ENCODE results near the gene CNTNAP2.
"Not testable (repeated sequence)": the region's sequence is repeated elsewhere in the genome, so short reads cannot be mapped to it uniquely, and the experiment has no call there.

The CNTNAP2 gene

GRCh38 chr7:148050492-148051158 is 1934.0 kb downstream of the CNTNAP2 start:
- no peak for DNase-seq (ENCODE audit: low read depth, low spot score)
- Histone ChIP-seq H3K36me3 (ENCODE audit: insufficient read depth, low read length) (no peaks in the 10 kb centered on the region), H3K27ac (no peak overlapping the region), H3K9me3 (ENCODE audit: low read depth, low read length) (no peaks in the 10 kb centered on the region), H3K4me3 (no peak overlapping the region), H3K9ac (ENCODE audit: insufficient read length) (no peak overlapping the region)
- TF ChIP-seq FOXP2 (optimal IDR thresholded peaks at IDR 0.05; ENCODE audit: control extremely low read depth, extremely low read length, insufficient read depth) = no peak

- TF ChIP-seq POLR2AphosphoS5 (IDR thresholded peaks at IDR 0.05; ENCODE audit: borderline replicate concordance, low read depth, low read length) (no peak), FOXP2 (optimal IDR thresholded peaks at IDR 0.05; ENCODE audit: control extremely low read depth, extremely low read length, insufficient read depth) (no peak), EZH2 (IDR thresholded peaks at IDR 0.05) (no peak)
- Histone ChIP-seq H3K9me3 (ENCODE audit: low read depth, low read length) (no peaks in the 10 kb centered on the region), H3K4me3 (no peak overlapping the region), H3K27ac (no peak overlapping the region), H3K9ac (ENCODE audit: insufficient read length) (no peak overlapping the region), H3K36me3 (ENCODE audit: insufficient read depth, low read length) (no peaks in the 10 kb centered on the region)
- no peak for DNase-seq (ENCODE audit: low read depth, low spot score)
Observed at GRCh38 chr7:148056406-148056805, 1939.8 kb downstream of the CNTNAP2 start.

GRCh38 chr7:148058092-148058491 is 1941.5 kb downstream of the CNTNAP2 start:
- no peak overlapping the region for H3K4me3 ChIP-seq
- H3K27ac ChIP-seq = no peak overlapping the region
- H3K9ac ChIP-seq (ENCODE audit: insufficient read length) = no peak overlapping the region
- H3K9me3 ChIP-seq (ENCODE audit: low read depth, low read length) = no peaks in the 10 kb centered on the region
- no peak for DNase-seq (ENCODE audit: low read depth, low spot score)
- TF ChIP-seq FOXP2 (optimal IDR thresholded peaks at IDR 0.05; ENCODE audit: control extremely low read depth, extremely low read length, insufficient read depth) = no peak
- TF ChIP-seq EZH2 (IDR thresholded peaks at IDR 0.05) = no peak
- no peak for TF ChIP-seq POLR2AphosphoS5 (IDR thresholded peaks at IDR 0.05; ENCODE audit: borderline replicate concordance, low read depth, low read length)
- H3K36me3 ChIP-seq (ENCODE audit: insufficient read depth, low read length) = no peaks in the 10 kb centered on the region

- H3K4me3 ChIP-seq = no peak overlapping the region
- no peaks in the 10 kb centered on the region for H3K36me3 ChIP-seq (ENCODE audit: insufficient read depth, low read length)
- no peak overlapping the region for H3K27ac ChIP-seq
- DNase-seq (ENCODE audit: low read depth, low spot score) = no peak
- H3K9me3 ChIP-seq (ENCODE audit: low read depth, low read length) = no peaks in the 10 kb centered on the region
- TF ChIP-seq EZH2 (IDR thresholded peaks at IDR 0.05) = no peak
- H3K9ac ChIP-seq (ENCODE audit: insufficient read length) = no peak overlapping the region
Observed at GRCh38 chr7:148058753-148059152, 1942.2 kb downstream of the CNTNAP2 start.

GRCh38 chr7:148060724-148061123 is 1944.1 kb downstream of the CNTNAP2 start:
- Histone ChIP-seq H3K36me3 (ENCODE audit: insufficient read depth, low read length) (no peaks in the 10 kb centered on the region), H3K9me3 (ENCODE audit: low read depth, low read length) (no peaks in the 10 kb centered on the region), H3K4me3 (no peak overlapping the region), H3K27ac (no peak overlapping the region), H3K9ac (ENCODE audit: insufficient read length) (no peak overlapping the region)
- TF ChIP-seq POLR2AphosphoS5 (IDR thresholded peaks at IDR 0.05; ENCODE audit: borderline replicate concordance, low read depth, low read length) (no peak), FOXP2 (optimal IDR thresholded peaks at IDR 0.05; ENCODE audit: control extremely low read depth, extremely low read length, insufficient read depth) (no peak), EZH2 (IDR thresholded peaks at IDR 0.05) (no peak)
- no peak for DNase-seq (ENCODE audit: low read depth, low spot score)

GRCh38 chr7:148078111-148078510 is 1961.5 kb downstream of the CNTNAP2 start:
- DNase-seq (ENCODE audit: low read depth, low spot score); H3K36me3 ChIP-seq (ENCODE audit: insufficient read depth, low read length); H3K9ac ChIP-seq (ENCODE audit: insufficient read length); H3K4me3 ChIP-seq; H3K27ac ChIP-seq; H3K9me3 ChIP-seq (ENCODE audit: low read depth, low read length): not testable (repeated sequence)

- Histone ChIP-seq H3K9me3 (ENCODE audit: low read depth, low read length) (no peaks in the 10 kb centered on the region), H3K36me3 (ENCODE audit: insufficient read depth, low read length) (no peaks in the 10 kb centered on the region), H3K9ac (ENCODE audit: insufficient read length) (no peak overlapping the region), H3K27ac (no peak overlapping the region), H3K4me3 (no peak overlapping the region)
- TF ChIP-seq EZH2 (IDR thresholded peaks at IDR 0.05) (no peak), FOXP2 (optimal IDR thresholded peaks at IDR 0.05; ENCODE audit: control extremely low read depth, extremely low read length, insufficient read depth) (no peak), POLR2AphosphoS5 (IDR thresholded peaks at IDR 0.05; ENCODE audit: borderline replicate concordance, low read depth, low read length) (no peak)
- no peak for DNase-seq (ENCODE audit: low read depth, low spot score)
Observed at GRCh38 chr7:148079206-148080080, 1962.8 kb downstream of the CNTNAP2 start.

- no peak for TF ChIP-seq POLR2AphosphoS5 (IDR thresholded peaks at IDR 0.05; ENCODE audit: borderline replicate concordance, low read depth, low read length)
- TF ChIP-seq EZH2 (IDR thresholded peaks at IDR 0.05) = no peak
- no peak for TF ChIP-seq FOXP2 (optimal IDR thresholded peaks at IDR 0.05; ENCODE audit: control extremely low read depth, extremely low read length, insufficient read depth)
- Histone ChIP-seq H3K4me3 (peak overlapping the region; percentile 22; the same call in 1 of the 2 replicates), H3K9me3 (ENCODE audit: low read depth, low read length) (no peaks in the 10 kb centered on the region; the same call in 1 of the 2 replicates), H3K9ac (ENCODE audit: insufficient read length) (no peak overlapping the region), H3K27ac (peak overlapping the region; percentile 44; the same call in 1 of the 2 replicates), H3K36me3 (ENCODE audit: insufficient read depth, low read length) (no peaks in the 10 kb centered on the region; the same call in 1 of the 2 replicates)
- no peak for DNase-seq (ENCODE audit: low read depth, low spot score)
Observed at GRCh38 chr7:148083448-148083847, 1966.8 kb downstream of the CNTNAP2 start.
